BE2C (cell line): ENCODE measurements around the gene OLFML3.

Source experiments
- DNase-seq: peaks from one replicate; pipeline ENCODE4 v3.0.0-alpha.2; 2020
- H3K27me3 ChIP-seq: fragments of 250-450 bp; sonication (Bioruptor Pico); 2 replicates; pipeline ENCODE4 v1.5.1; 2020; ENCODE audit warnings: mild to moderate bottlenecking
- H3K36me3 ChIP-seq: fragments of 250-450 bp; sonication (Bioruptor Pico); 2 replicates; pipeline ENCODE4 v1.5.1; 2020; ENCODE audit warnings: mild to moderate bottlenecking
- H3K4me1 ChIP-seq: fragments of 250-450 bp; sonication (Bioruptor Pico); 2 replicates; pipeline ENCODE4 v1.5.1; 2020
- H3K4me3 ChIP-seq: 2 replicates; pipeline ENCODE4 v1.5.1; 2011; ENCODE audit warnings: low read depth, low read length
- H3K9me3 ChIP-seq: fragments of 250-450 bp; sonication (Bioruptor Pico); 2 replicates; pipeline ENCODE4 v1.5.1; 2020
- CTCF ChIP-seq: IDR thresholded peaks from 2 replicates; pipeline ENCODE4 v1.5.1; 2012; ENCODE audit warnings: mild to moderate bottlenecking, low read depth, low read length

OLFML3 gene

GRCh38 chr1:113940365-113941244 is 38.7 kb upstream of the OLFML3 start:
- Histone ChIP-seq H3K27me3 (no peaks in the 10 kb centered on the region), H3K9me3 (no peaks in the 10 kb centered on the region; the same call in 1 of the 2 replicates), H3K36me3 (peaks cover 30% of the 10 kb centered on the region), H3K4me1 (no peaks in the 10 kb centered on the region), H3K4me3 (no peak overlapping the region)
- TF ChIP-seq CTCF = no peak
- no peak for DNase-seq

GRCh38 chr1:113941245-113941559 is 38.1 kb upstream of the OLFML3 start:
- H3K4me3 ChIP-seq = no peak overlapping the region
- H3K36me3 ChIP-seq = peaks cover 30% of the 10 kb centered on the region
- H3K9me3 ChIP-seq = no peaks in the 10 kb centered on the region; the same call in 1 of the 2 replicates
- no peaks in the 10 kb centered on the region for H3K27me3 ChIP-seq
- no peak for TF ChIP-seq CTCF
- no peaks in the 10 kb centered on the region for H3K4me1 ChIP-seq
- DNase-seq = no peak

- Histone ChIP-seq H3K27me3 (no peaks in the 10 kb centered on the region), H3K36me3 (peaks cover 30% of the 10 kb centered on the region), H3K4me1 (peaks cover 9% of the 10 kb centered on the region), H3K4me3 (no peak overlapping the region), H3K9me3 (no peaks in the 10 kb centered on the region; the same call in 1 of the 2 replicates)
- no peak for TF ChIP-seq CTCF
- no peak for DNase-seq
Observed at GRCh38 chr1:113942527-113942926, 36.7 kb upstream of the OLFML3 start.

- Histone ChIP-seq H3K27me3 (no peaks in the 10 kb centered on the region), H3K4me1 (peaks cover 9% of the 10 kb centered on the region), H3K36me3 (peaks cover 30% of the 10 kb centered on the region), H3K4me3 (no peak overlapping the region), H3K9me3 (no peaks in the 10 kb centered on the region; the same call in 1 of the 2 replicates)
- TF ChIP-seq CTCF = no peak
- no peak for DNase-seq
Observed at GRCh38 chr1:113943028-113943811, 36.1 kb upstream of the OLFML3 start.

- H3K36me3 ChIP-seq = peaks cover 26% of the 10 kb centered on the region
- no peak overlapping the region for H3K4me3 ChIP-seq
- TF ChIP-seq CTCF = no peak
Observed at GRCh38 chr1:113945329-113945728, 33.9 kb upstream of the OLFML3 start.

More at GRCh38 chr1:113945329-113945728, 33.9 kb upstream of the OLFML3 start:
- Histone ChIP-seq H3K4me1 (peaks cover 9% of the 10 kb centered on the region), H3K9me3 (no peaks in the 10 kb centered on the region; the same call in 1 of the 2 replicates), H3K27me3 (no peaks in the 10 kb centered on the region)
- no peak for DNase-seq
